Measurements from ENCODE around the gene KRTCAP2. TPM values are rescaled to one million over a fixed set of nuclear protein-coding genes. Genes with fewer than 3 reads are reported as not detected.
"Not testable (repeated sequence)": the region's sequence is repeated elsewhere in the genome, so short reads cannot be mapped to it uniquely, and the experiment has no call there.

The KRTCAP2 gene
- total and polyA plus RNA-seq, 2 donors, result 97.7 to 223 TPM

DNA sequence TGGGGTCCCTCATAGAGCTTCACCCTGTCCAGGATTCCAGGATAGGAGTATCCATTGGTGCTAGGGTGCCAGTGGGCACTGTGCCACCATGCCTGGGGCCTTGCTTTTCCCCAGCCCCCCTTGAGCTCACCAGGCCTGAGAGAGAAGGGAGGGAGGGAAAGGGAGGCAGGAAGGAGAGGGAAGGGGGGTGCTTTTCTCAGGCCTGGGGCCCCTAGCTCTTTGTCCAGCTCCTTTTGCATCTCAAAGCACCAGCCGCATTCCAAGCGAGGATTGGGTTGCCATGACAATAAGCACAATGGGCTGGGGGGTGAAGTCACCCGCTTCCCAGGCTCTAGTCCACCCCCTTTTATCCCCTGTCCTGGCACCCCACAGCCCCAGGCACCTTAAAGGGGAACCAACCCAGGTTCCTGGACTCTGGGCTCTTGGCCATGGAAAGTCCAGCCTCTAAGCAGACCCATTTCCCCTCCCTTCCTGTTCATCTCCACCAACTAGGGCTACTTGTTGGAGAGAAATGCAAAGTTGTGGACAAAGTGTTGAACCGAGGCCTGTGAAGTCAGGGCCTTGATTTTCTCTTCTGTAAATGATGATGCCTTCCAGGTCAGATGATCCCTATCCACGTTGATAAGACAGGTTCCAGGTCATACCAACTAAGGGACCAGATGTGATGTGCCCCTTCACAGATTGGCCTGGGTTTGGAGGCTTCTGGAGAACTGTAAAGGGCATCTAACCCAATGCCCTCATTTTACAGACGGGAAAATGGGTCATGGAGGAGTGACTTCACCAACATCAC, 23.2 kb upstream of the KRTCAP2 start:
- 96% methylated on average over 6 of the region's 6 CpGs for WGBS
- Histone ChIP-seq H3K4me3 (ENCODE audit: low read length in 2 of 2) (no peak overlapping the region), H3K27ac (ENCODE audit: low read depth in 1 of 2, low read length in 1 of 2) (no peak overlapping the region), H3K9me3 (ENCODE audit: control insufficient read depth in 2 of 2, insufficient read depth in 1 of 2, low read length in 1 of 2) (peaks cover 0 to 13% of the 10 kb centered on the region in 2 donors), H3K4me1 (ENCODE audit: control insufficient read depth in 2 of 2, insufficient read depth in 2 of 2, low read length in 2 of 2) (peaks cover 20 to 28% of the 10 kb centered on the region in 2 donors), H3K27me3 (ENCODE audit: control insufficient read depth in 2 of 2, insufficient read depth in 1 of 2, low read length in 1 of 2) (peaks cover 0 to 21% of the 10 kb centered on the region in 2 donors), H3K36me3 (ENCODE audit: control insufficient read depth in 2 of 2, insufficient read depth in 2 of 2, low read length in 1 of 2) (no peaks in the 10 kb centered on the region)
- DNase-seq (ENCODE audit: low read depth in 6 of 9, low spot score in 9 of 9), result no peak

DNA sequence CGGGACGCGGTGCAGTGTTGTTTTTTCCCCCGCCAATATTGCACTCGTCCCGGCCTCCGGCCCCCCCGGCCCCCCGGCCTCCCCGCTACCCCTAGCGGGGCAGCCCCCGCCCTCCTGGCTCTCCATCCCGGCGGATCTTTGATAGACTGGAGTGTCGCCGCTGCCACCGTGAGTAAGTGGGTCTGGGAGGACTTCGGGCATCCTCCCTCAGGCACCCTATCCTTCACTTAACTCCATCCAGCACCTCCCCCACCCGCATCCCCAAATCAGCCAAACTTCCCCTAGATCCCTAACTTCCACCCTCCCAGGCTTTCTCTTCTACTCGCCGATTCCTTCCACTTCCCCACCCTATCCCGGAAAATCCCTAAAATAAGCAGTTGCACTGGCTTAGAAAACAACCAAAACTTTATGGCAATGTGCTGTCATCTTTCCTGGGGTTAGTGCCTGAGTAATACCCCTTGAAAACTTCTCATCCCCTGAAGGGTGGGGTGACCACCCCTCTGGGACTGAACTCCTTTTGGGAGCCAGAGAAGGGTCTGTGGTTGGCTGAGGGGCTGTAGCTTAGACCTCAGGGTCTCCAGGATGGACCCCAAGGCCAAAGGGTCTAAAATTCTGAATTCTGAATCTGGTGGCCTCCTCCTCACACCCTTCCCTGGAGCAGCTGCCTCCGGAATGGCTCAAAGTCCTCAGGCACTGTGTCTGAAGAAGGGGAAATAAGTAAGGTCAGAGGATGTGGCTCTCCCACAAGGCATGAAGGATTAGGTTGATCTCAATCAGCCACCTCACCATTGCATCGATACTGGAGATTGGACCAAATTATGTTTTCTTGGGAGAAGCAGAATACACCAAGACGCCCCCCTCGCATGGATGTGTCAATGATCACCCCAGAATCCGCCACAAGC, 22.3 kb upstream of the KRTCAP2 start:
- WGBS, result 45% methylated on average over 27 of the region's 27 CpGs
- Histone ChIP-seq H3K4me1 (ENCODE audit: control insufficient read depth in 2 of 2, insufficient read depth in 2 of 2, low read length in 2 of 2) (peaks cover 20 to 28% of the 10 kb centered on the region in 2 donors), H3K27ac (ENCODE audit: low read depth in 1 of 2, low read length in 1 of 2) (no peak overlapping the region), H3K9me3 (ENCODE audit: control insufficient read depth in 2 of 2, insufficient read depth in 1 of 2, low read length in 1 of 2) (peaks cover 0 to 13% of the 10 kb centered on the region in 2 donors), H3K4me3 (ENCODE audit: low read length in 2 of 2) (peak overlapping the region; percentile 45 to 46), H3K27me3 (ENCODE audit: control insufficient read depth in 2 of 2, insufficient read depth in 1 of 2, low read length in 1 of 2) (peaks cover 0 to 21% of the 10 kb centered on the region in 2 donors), H3K36me3 (ENCODE audit: control insufficient read depth in 2 of 2, insufficient read depth in 2 of 2, low read length in 1 of 2) (no peaks in the 10 kb centered on the region)
- no peak for DNase-seq (ENCODE audit: low read depth in 6 of 9, low spot score in 9 of 9)

DNA sequence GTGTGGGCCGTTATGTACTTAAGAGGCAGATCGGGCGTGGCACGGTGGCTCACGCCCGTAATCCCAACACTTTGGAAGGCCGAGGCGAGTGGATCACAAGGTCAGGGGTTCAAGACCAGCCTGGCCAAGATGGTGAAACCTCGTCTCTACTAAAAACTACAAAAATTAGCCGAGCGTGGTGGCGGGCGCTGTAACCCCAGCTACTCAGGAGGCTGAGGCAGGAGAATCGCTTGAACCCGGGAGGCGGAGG, 20.8 kb upstream of the KRTCAP2 start:
- H3K4me3 ChIP-seq (ENCODE audit: low read length in 2 of 2), result peak overlapping the region; percentile 45 to 46
- H3K9me3 ChIP-seq (ENCODE audit: control insufficient read depth in 2 of 2, insufficient read depth in 1 of 2, low read length in 1 of 2), result not testable (repeated sequence)
- 9% methylated on average over 16 of the region's 16 CpGs for WGBS

DNA sequence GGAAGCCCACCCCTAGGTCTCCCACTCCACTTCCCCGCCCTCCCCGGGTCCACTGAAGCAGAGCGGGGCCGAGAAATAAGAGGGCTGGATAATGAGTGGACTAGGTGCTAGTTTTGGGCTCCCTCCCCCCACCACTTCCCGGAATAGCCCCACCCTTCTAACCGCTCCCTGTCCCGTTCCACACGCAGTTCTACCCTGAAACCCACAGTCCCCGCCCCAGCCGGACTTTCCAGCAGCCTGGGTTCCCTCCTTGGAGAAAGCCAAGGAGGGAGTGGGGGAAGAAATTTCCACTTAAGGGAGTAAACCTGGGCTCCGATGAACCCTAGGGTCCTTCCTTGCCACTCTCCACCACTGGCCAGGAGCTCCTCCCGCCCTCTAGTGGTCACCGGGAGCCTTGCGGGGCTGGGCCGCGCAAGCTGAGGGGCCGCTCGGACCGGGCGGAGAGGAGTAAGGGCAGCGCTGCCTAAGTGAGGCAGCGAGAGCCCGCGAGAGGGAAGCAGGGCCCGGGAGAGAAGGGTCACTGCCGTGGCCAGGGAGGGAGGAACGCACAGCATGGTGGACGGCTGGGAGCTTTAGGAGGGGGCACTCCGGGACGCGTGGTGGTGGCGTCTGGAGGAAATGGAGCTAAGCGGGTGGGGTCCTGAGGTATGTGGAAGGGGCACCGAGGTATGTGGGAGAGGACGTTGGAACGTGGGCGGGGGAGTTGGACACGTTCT, 20.3 kb upstream of the KRTCAP2 start:
- Histone ChIP-seq H3K27me3 (ENCODE audit: control insufficient read depth in 2 of 2, insufficient read depth in 1 of 2, low read length in 1 of 2) (peaks cover 0 to 21% of the 10 kb centered on the region in 2 donors), H3K27ac (ENCODE audit: low read depth in 1 of 2, low read length in 1 of 2) (peak overlapping the region; percentile 41 to 96), H3K4me1 (ENCODE audit: control insufficient read depth in 2 of 2, insufficient read depth in 2 of 2, low read length in 2 of 2) (peaks cover 20 to 28% of the 10 kb centered on the region in 2 donors), H3K36me3 (ENCODE audit: control insufficient read depth in 2 of 2, insufficient read depth in 2 of 2, low read length in 1 of 2) (no peaks in the 10 kb centered on the region), H3K4me3 (ENCODE audit: low read length in 2 of 2) (peak overlapping the region; percentile 45 to 46), H3K9me3 (ENCODE audit: control insufficient read depth in 2 of 2, insufficient read depth in 1 of 2, low read length in 1 of 2) (peaks cover 0 to 10% of the 10 kb centered on the region in 2 donors)
- whole genome bisulfite sequencing, result 1% methylated on average over 38 of the region's 38 CpGs
- peak in 5 of 9 donors; percentile 41 to 73 (median 64) for DNase-seq (ENCODE audit: low read depth in 6 of 9, low spot score in 9 of 9)

More for the DNA sequence above, 20.8 kb upstream of the KRTCAP2 start:
- Histone ChIP-seq H3K27ac (ENCODE audit: low read depth in 1 of 2, low read length in 1 of 2) (peak overlapping the region; percentile 88 to 96), H3K4me1 (ENCODE audit: control insufficient read depth in 2 of 2, insufficient read depth in 2 of 2, low read length in 2 of 2) (peaks cover 20 to 28% of the 10 kb centered on the region in 2 donors), H3K27me3 (ENCODE audit: control insufficient read depth in 2 of 2, insufficient read depth in 1 of 2, low read length in 1 of 2) (peaks cover 0 to 21% of the 10 kb centered on the region in 2 donors)
- DNase-seq (ENCODE audit: low read depth in 6 of 9, low spot score in 9 of 9); H3K36me3 ChIP-seq (ENCODE audit: control insufficient read depth in 2 of 2, insufficient read depth in 2 of 2, low read length in 1 of 2): not testable (repeated sequence)

DNA sequence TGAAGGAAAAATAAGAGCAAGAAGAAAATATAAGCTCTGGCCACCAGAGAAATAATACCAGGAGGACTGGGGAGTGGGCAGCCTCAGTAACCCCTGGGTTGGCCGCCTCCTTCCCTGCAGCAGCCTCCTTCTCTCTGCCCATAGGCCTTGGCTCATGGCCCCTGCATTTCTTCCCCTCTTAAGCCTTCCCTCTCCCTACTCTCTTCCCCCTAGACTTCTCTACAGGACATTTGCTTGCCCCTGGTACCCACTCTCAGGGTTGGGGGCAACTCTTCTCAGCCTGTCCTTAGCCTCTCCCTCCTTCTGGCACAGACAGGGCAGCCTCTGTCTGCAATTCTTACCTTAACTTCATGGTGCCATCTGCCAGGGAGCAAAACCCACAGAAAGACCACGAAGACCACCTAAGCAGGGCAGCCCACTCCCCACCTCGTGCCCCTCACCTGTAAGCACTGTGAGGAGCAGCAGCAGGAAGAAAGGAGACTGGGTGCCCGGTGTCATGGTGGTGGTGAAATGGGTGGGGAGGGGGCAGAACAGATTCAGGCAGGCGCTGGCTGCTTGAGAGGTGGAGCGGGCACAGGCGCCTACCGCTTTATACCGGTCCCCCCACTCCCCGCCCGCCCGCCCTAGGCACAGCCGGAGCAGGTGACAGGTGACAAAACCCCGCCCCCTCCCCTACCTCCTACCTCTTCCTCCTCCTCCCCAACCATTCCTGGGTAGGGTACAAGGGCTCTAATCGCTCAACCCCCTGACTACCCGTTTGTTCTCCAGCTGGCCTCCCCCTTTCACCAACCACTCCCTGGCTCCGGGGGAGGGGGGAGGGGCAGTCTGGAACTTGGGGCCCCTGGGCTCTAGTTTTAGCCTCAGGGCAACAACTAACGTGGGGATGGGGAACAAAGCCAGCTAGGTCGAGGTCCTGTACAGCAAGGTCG, 19.5 kb upstream of the KRTCAP2 start:
- Histone ChIP-seq H3K4me3 (ENCODE audit: low read length in 2 of 2) (peak overlapping the region; percentile 45 to 46), H3K27me3 (ENCODE audit: control insufficient read depth in 2 of 2, insufficient read depth in 1 of 2, low read length in 1 of 2) (peaks cover 0 to 21% of the 10 kb centered on the region in 2 donors), H3K27ac (ENCODE audit: low read depth in 1 of 2, low read length in 1 of 2) (peak overlapping the region; percentile 30 to 96), H3K4me1 (ENCODE audit: control insufficient read depth in 2 of 2, insufficient read depth in 2 of 2, low read length in 2 of 2) (peaks cover 20 to 28% of the 10 kb centered on the region in 2 donors), H3K9me3 (ENCODE audit: control insufficient read depth in 2 of 2, insufficient read depth in 1 of 2, low read length in 1 of 2) (peaks cover 0 to 10% of the 10 kb centered on the region in 2 donors), H3K36me3 (ENCODE audit: control insufficient read depth in 2 of 2, insufficient read depth in 2 of 2, low read length in 1 of 2) (no peaks in the 10 kb centered on the region)
- DNase-seq (ENCODE audit: low read depth in 6 of 9, low spot score in 9 of 9), result peak in 1 of 9 donors; percentile 43
- WGBS, result 28% methylated on average over 19 of the region's 20 CpGs

DNA sequence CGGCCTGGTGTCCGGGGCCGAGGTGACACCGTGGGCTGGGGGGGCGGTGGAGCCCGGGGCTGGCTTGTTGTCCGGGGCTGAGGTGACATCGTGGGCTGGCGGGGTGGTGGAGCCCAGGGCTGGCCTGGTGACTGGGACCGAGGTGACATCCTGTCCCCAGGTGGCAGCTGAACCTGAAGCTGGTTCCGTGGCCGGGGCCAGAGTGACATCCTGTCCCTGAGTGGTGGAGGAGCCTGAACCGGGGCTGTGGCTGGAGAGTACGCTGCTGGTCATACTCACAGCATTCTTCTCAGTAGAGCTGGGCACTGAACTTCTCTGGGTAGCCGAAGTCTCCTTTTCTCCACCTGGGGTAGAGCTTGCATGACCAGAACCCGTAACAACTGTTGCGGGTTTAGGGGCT, 18.8 kb upstream of the KRTCAP2 start:
- Histone ChIP-seq H3K27ac (ENCODE audit: low read depth in 1 of 2, low read length in 1 of 2) (no peak overlapping the region), H3K4me3 (ENCODE audit: low read length in 2 of 2) (no peak overlapping the region), H3K9me3 (ENCODE audit: control insufficient read depth in 2 of 2, insufficient read depth in 1 of 2, low read length in 1 of 2) (peaks cover 0 to 10% of the 10 kb centered on the region in 2 donors), H3K36me3 (ENCODE audit: control insufficient read depth in 2 of 2, insufficient read depth in 2 of 2, low read length in 1 of 2) (no peaks in the 10 kb centered on the region), H3K27me3 (ENCODE audit: control insufficient read depth in 2 of 2, insufficient read depth in 1 of 2, low read length in 1 of 2) (peaks cover 0 to 21% of the 10 kb centered on the region in 2 donors), H3K4me1 (ENCODE audit: control insufficient read depth in 2 of 2, insufficient read depth in 2 of 2, low read length in 2 of 2) (peaks cover 20 to 28% of the 10 kb centered on the region in 2 donors)
- DNase-seq (ENCODE audit: low read depth in 6 of 9, low spot score in 9 of 9), result no peak
- 94% methylated on average over 17 of the region's 17 CpGs for WGBS

DNA sequence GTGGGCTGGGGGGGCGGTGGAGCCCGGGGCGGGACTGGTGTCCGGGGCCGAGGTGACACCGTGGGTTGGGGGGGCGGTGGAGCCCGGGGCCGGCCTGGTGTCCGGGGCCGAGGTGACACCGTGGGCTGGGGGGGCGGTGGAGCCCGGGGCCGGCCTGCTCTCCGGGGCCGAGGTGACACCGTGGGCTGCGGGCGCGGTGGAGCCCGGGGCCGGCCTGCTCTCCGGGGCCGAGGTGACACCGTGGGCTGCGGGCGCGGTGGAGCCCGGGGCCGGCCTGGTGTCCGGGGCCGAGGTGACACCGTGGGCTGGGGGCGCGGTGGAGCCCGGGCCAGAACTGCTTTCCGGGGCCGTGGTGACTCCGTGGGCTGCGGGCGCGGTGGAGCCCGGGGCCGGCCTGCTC, 16.8 kb upstream of the KRTCAP2 start:
- Histone ChIP-seq H3K27me3 (ENCODE audit: control insufficient read depth in 2 of 2, insufficient read depth in 1 of 2, low read length in 1 of 2) (peaks cover 0 to 20% of the 10 kb centered on the region in 2 donors), H3K4me1 (ENCODE audit: control insufficient read depth in 2 of 2, insufficient read depth in 2 of 2, low read length in 2 of 2) (peaks cover 20 to 23% of the 10 kb centered on the region in 2 donors)
- H3K27ac ChIP-seq (ENCODE audit: low read depth in 1 of 2, low read length in 1 of 2); H3K36me3 ChIP-seq (ENCODE audit: control insufficient read depth in 2 of 2, insufficient read depth in 2 of 2, low read length in 1 of 2); H3K9me3 ChIP-seq (ENCODE audit: control insufficient read depth in 2 of 2, insufficient read depth in 1 of 2, low read length in 1 of 2); DNase-seq (ENCODE audit: low read depth in 6 of 9, low spot score in 9 of 9); H3K4me3 ChIP-seq (ENCODE audit: low read length in 2 of 2): not testable (repeated sequence)
- 98% methylated on average over 25 of the region's 45 CpGs for WGBS

DNA sequence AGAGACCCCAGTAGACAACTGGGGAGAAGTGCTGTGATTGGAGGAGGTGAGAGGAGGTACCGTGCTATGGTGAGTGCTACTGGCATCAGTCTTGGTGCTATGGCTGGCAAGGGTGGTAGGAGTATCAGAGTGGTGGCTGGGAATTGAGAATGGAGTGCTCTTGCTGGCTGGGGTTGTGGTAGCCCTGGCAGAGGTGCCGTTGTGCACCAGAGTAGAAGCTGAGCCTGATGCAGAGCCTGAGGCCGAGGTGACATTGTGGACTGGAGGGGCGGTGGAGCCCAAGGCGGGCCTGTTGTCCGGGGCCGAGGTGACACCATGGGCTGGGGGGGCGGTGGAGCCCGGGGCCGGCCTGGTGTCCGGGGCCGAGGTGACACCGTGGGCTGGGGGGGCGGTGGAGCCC, 15.2 kb upstream of the KRTCAP2 start:
- no peak overlapping the region for H3K4me3 ChIP-seq (ENCODE audit: low read length in 2 of 2)
- peaks cover 0 to 8% of the 10 kb centered on the region in 2 donors for H3K27me3 ChIP-seq (ENCODE audit: control insufficient read depth in 2 of 2, insufficient read depth in 1 of 2, low read length in 1 of 2)
- DNase-seq (ENCODE audit: low read depth in 6 of 9, low spot score in 9 of 9), result no peak
- WGBS, result 97% methylated on average over 14 of the region's 14 CpGs
- no peak overlapping the region for H3K27ac ChIP-seq (ENCODE audit: low read depth in 1 of 2, low read length in 1 of 2)
- H3K9me3 ChIP-seq (ENCODE audit: control insufficient read depth in 2 of 2, insufficient read depth in 1 of 2, low read length in 1 of 2), result peaks cover 0 to under 1% of the 10 kb centered on the region in 2 donors
- peaks cover 0 to 5% of the 10 kb centered on the region in 2 donors for H3K36me3 ChIP-seq (ENCODE audit: control insufficient read depth in 2 of 2, insufficient read depth in 2 of 2, low read length in 1 of 2)
- peaks cover 8 to 10% of the 10 kb centered on the region in 2 donors for H3K4me1 ChIP-seq (ENCODE audit: control insufficient read depth in 2 of 2, insufficient read depth in 2 of 2, low read length in 2 of 2)
